ENCODE results near the gene VASN. TPM values are rescaled to one million over a fixed set of nuclear protein-coding genes. Genes with fewer than 3 reads are reported as not detected.
A peak's percentile ranks its signal among the peaks of the same experiment; 100 is the strongest.

VASN gene
- total RNA-seq, 1 donor from 2014 or later: 4.0 TPM

- H3K4me3 Mint-ChIP-seq (ENCODE audit: low read depth): no peak overlapping the region
Observed at GRCh38 chr16:4373356-4373908, 1.8 kb downstream of the VASN start.

DNA sequence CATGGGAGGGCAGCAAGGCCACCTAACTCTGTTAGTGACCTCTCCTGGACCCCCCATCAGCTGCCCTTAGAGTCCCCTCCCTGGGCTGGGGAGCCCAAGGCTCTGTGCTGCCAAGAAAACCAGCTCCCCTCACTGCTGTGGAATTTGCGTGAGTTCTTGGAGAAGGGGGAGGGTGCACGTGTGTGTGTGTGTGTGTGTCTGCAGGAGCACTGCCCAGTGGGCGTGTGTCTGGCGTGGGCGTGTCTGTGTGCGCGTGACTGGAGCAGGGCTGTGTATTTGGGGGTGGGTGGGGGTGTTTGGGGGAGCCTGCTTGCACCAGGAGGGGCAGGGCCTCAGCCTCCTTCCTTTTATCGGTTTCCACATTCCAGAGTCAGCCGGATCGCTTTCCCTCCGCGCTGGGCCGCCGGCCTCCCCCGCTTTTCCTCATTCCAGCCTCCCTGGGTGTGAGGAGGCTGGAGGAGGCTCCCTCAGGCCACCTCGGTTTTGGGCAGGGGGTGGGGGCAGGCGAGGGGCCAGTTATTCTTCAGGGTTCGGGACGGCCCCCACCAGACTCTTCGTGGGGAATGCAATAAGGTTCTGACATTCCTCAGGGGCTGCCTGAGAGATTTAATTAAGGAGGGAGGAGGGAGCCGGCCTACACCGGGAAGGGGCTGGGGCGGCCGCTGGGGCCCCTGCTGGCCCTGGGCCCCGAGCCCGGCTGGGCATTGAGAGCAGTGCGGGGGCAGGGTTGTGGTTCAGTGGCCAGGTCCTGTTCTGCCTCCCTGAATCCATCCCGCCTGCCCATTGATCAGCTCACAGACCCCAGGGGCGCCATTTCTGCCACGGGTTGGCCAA lies 2.5 kb downstream of the VASN start:
- TF ChIP-seq, protein P1, sequence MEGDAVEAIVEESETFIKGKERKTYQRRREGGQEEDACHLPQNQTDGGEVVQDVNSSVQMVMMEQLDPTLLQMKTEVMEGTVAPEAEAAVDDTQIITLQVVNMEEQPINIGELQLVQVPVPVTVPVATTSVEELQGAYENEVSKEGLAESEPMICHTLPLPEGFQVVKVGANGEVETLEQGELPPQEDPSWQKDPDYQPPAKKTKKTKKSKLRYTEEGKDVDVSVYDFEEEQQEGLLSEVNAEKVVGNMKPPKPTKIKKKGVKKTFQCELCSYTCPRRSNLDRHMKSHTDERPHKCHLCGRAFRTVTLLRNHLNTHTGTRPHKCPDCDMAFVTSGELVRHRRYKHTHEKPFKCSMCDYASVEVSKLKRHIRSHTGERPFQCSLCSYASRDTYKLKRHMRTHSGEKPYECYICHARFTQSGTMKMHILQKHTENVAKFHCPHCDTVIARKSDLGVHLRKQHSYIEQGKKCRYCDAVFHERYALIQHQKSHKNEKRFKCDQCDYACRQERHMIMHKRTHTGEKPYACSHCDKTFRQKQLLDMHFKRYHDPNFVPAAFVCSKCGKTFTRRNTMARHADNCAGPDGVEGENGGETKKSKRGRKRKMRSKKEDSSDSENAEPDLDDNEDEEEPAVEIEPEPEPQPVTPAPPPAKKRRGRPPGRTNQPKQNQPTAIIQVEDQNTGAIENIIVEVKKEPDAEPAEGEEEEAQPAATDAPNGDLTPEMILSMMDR (IDR thresholded peaks at IDR 0.05; ENCODE audit: unreplicated experiment): no peak
- H3K27me3 Mint-ChIP-seq: no peaks in the 10 kb centered on the region
- no peaks in the 10 kb centered on the region for H3K9me3 Mint-ChIP-seq (ENCODE audit: low read depth)
- H3K4me3 Mint-ChIP-seq (ENCODE audit: low read depth): no peak overlapping the region
- DNase-seq (ENCODE audit: low spot score, unreplicated experiment): no peak
- H3K36me3 Mint-ChIP-seq (ENCODE audit: insufficient read depth): no peaks in the 10 kb centered on the region
- H3K27ac Mint-ChIP-seq: no peak overlapping the region
- peaks cover 29% of the 10 kb centered on the region for H3K4me1 Mint-ChIP-seq (ENCODE audit: low read depth)

More at GRCh38 chr16:4373356-4373908, 1.8 kb downstream of the VASN start:
- DNase-seq (ENCODE audit: low spot score, unreplicated experiment): no peak
- Mint-ChIP-seq H3K4me1 (ENCODE audit: low read depth) (peaks cover 23% of the 10 kb centered on the region), H3K27ac (no peak overlapping the region), H3K9me3 (ENCODE audit: low read depth) (no peaks in the 10 kb centered on the region), H3K36me3 (ENCODE audit: insufficient read depth) (no peaks in the 10 kb centered on the region), H3K27me3 (no peaks in the 10 kb centered on the region)
- TF ChIP-seq, protein P1 (IDR thresholded peaks at IDR 0.05; ENCODE audit: unreplicated experiment): no peak

GRCh38 chr16:4375717-4376116 lies 4.1 kb downstream of the VASN start:
- no peak for DNase-seq (ENCODE audit: low spot score, unreplicated experiment)
- Mint-ChIP-seq H3K27ac (no peak overlapping the region), H3K36me3 (ENCODE audit: insufficient read depth) (no peaks in the 10 kb centered on the region), H3K4me1 (ENCODE audit: low read depth) (peaks cover 36% of the 10 kb centered on the region), H3K4me3 (ENCODE audit: low read depth) (no peak overlapping the region), H3K9me3 (ENCODE audit: low read depth) (no peaks in the 10 kb centered on the region), H3K27me3 (no peaks in the 10 kb centered on the region)
- TF ChIP-seq, protein P1 (IDR thresholded peaks at IDR 0.05; ENCODE audit: unreplicated experiment): no peak

DNA sequence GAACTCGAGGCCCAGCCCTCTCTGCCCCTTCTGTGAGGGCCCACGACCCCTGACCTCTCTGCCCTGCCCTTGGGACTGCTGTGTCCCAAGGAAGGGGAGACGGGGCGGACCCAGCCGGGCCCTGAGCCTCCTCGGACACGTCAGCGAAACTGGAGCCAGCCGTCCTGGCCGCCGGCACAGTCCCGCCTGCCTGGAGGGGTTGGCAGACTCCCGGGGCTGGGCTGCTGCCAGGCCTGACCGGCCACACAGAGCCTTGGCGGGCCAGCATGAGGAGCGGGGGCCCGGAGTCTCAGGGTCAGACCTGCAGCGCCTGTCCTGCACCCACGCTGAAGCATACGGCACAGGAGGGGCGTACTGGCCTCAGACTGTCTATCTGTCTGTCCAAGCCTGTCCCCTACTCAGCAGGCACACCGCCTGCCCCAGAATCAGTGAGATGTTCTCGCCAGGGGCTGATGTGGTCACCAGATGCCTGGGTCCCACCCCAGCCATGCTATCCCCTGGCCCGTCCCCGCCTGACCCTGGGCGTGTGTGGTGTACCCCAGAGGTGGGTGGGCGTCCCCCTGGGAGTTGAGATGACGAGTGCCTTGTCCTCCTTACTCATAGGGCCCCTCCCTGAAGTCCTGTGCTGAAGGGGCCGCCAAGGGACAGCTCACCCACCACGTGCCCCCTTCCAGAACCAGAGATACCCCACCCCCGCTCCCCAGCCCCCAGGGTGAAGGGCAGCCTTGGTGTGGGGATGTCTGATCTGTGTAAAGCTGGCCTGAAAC lies 4.7 kb downstream of the VASN start:
- Mint-ChIP-seq H3K4me3 (ENCODE audit: low read depth) (no peak overlapping the region), H3K4me1 (ENCODE audit: low read depth) (peaks cover 36% of the 10 kb centered on the region), H3K27ac (no peak overlapping the region), H3K9me3 (ENCODE audit: low read depth) (no peaks in the 10 kb centered on the region), H3K27me3 (no peaks in the 10 kb centered on the region), H3K36me3 (ENCODE audit: insufficient read depth) (no peaks in the 10 kb centered on the region)
- TF ChIP-seq, protein P1 (IDR thresholded peaks at IDR 0.05; ENCODE audit: unreplicated experiment): no peak
- DNase-seq (ENCODE audit: low spot score, unreplicated experiment): no peak

DNA sequence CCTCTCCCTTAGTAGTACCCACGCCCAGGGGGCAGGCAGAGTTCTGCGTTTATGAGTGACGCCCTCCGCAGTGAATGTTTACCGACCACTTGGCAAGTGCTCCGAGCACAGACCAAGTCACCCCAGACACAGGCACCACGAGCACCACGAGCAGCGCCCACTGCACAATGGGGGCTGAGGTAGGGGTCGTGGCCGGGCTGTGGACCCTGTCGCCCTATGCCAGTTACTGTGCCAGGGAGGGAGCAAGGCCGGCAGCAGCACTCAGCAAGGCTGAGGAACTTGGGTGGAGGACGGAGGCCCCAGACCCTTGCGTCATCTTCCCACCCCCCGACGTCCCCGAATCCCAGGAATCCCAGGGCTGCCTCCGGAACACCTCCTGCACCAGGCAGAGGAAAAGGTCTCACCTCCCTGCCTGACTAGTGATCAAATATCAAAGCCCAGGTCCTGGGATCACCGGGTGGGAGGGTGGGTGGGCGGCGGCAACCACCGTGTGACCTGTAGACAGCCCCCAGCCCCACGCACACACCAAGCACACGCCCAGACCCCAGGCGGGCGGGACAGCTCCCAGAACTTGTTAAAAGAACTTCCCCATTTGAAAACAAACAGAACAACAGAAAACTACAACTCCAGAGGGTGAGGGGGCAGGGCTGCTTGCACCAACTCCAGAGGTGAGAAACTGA lies 5.4 kb downstream of the VASN start:
- Mint-ChIP-seq H3K4me3 (ENCODE audit: low read depth) (peak overlapping the region; percentile 37), H3K9me3 (ENCODE audit: low read depth) (no peaks in the 10 kb centered on the region), H3K27ac (peak overlapping the region; percentile 29), H3K4me1 (ENCODE audit: low read depth) (peaks cover 36% of the 10 kb centered on the region), H3K27me3 (no peaks in the 10 kb centered on the region), H3K36me3 (ENCODE audit: insufficient read depth) (no peaks in the 10 kb centered on the region)
- no peak for DNase-seq (ENCODE audit: low spot score, unreplicated experiment)
- TF ChIP-seq, protein P1 (IDR thresholded peaks at IDR 0.05; ENCODE audit: unreplicated experiment): no peak

Measured in progenitor cell of endocrine pancreas (in vitro differentiated cells).